IPS DF 6.9 (cell line): ENCODE data around the gene PLEKHN1.

Source experiments
- DNase-seq: peaks from one replicate; pipeline ENCODE4 v3.0.0-alpha.2; 2013; ENCODE audit warnings: low read depth, low spot score
- H3K27ac ChIP-seq: one replicate; pipeline ENCODE4 v1.5.1; 2013; ENCODE audit warnings: low read length, control low read depth
- H3K27me3 ChIP-seq: 2 replicates; pipeline ENCODE4 v1.6.1; 2013; ENCODE audit warnings: mild to moderate bottlenecking, low read length; ENCODE audit not compliant: control insufficient read depth, insufficient read depth
- H3K36me3 ChIP-seq: 2 replicates; pipeline ENCODE4 v1.6.1; 2013; ENCODE audit warnings: low read length; ENCODE audit not compliant: control insufficient read depth, insufficient read depth
- H3K4me1 ChIP-seq: 2 replicates; pipeline ENCODE4 v1.6.1; 2013; ENCODE audit warnings: low read length; ENCODE audit not compliant: control insufficient read depth, insufficient read depth
- H3K4me3 ChIP-seq: 2 replicates; pipeline ENCODE4 v1.5.1; 2013; ENCODE audit warnings: mild to moderate bottlenecking, low read length
- H3K9me3 ChIP-seq: 2 replicates; pipeline ENCODE4 v1.6.1; 2013; ENCODE audit warnings: low read length, inconsistent platforms; ENCODE audit not compliant: control insufficient read depth, insufficient read depth
- WGBS: extraction: QIAGEN DNeasy Blood & Tissue Kit; methylation state at CpG from one replicate; pipeline ENCODE4 v1.1.7; 2013; ENCODE audit warnings: mixed read lengths, missing lambda C conversion rate; ENCODE audit not compliant: insufficient read length, insufficient coverage; 5-methylcytosine and 5-hydroxymethylcytosine counted together

The PLEKHN1 gene

DNA sequence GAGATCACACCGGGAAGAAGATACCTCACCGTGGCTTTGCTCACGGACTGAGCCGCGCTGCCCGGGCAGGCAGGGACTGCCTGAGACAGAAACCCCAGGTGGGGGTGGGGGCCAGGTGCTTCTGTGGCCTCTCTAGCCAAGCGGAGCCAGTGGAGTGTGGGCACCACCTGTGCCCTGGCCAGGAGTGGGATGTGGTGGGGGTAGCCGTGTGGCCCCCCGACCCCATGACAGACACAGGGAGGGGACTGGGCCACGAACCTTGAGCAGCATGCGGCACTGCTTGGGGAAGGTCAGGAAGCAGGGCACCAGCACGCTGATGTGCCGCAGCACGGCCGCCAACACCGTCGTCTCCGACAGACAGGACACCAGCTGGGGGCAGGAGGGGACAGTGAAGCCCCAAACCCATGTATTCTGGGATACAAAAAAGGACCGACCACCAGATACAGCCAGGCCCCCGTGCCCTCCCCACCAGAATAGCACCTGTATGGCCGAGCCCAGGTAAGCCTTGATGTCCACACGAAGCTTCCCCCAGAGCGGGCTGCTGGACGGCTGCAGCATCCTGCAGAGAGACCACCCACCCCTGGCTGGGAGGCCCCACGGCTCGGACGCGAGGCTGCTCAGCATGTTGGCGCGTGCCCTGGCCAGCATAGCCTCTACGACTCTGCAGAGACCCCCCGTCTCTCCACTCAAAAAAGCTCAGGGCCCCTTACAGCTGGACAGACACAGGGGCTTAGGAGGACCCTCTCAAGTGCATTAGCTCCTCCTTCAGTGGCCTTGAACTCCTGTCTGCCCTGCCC lies 12.6 kb upstream of the PLEKHN1 start:
- H3K27ac ChIP-seq = no peak overlapping the region
- no peaks in the 10 kb centered on the region for H3K27me3 ChIP-seq
- H3K36me3 ChIP-seq = peaks cover 56% of the 10 kb centered on the region
- no peak overlapping the region for H3K4me3 ChIP-seq
- H3K9me3 ChIP-seq = no peaks in the 10 kb centered on the region
- no peak for DNase-seq
- no peaks in the 10 kb centered on the region for H3K4me1 ChIP-seq
- no CpG with 5 or more reads among the region's 32 CpGs for WGBS

DNA sequence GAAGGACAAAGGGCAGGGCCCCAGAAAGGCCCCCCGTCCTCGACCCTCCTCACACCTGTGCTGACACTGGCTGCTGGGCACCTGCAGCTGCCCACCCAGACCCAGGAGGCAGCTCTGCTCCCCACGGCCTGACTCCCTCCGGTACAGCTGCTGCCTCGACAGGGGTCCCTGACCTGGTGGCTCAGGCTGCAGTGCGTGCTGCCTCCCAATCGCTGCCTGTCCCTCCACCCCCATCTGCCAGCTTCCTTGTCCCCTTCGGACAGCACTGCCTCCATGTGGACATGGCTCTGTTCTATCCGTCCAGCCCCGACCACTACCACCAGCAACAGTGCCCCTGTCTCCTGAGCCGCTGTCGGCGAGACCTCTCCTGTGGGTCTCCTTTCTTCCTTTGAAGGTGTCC lies 11.4 kb upstream of the PLEKHN1 start:
- no CpG with 5 or more reads among the region's 13 CpGs for WGBS
- DNase-seq = no peak
- H3K36me3 ChIP-seq = peaks cover 52% of the 10 kb centered on the region

DNA sequence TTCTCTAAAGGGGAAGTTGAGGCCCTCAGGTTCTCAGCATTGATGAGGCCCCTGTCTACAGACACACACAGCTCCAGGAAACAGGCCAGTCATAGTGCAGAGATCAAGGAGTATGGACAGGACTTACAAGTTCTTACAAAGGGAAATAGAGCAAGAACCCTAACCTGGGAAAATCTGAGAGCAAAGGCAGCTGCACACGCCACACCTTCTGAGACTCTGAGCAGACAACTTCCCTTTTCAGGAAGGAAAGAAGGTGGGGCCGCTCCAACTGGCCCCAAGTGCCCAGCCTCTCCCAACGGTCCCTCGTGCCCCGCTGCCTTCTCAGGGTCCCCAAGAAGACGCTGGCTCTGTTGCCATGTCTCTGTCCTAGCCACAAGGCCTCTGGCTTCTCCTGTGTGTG lies 10.8 kb upstream of the PLEKHN1 start:
- peaks cover 46% of the 10 kb centered on the region for H3K36me3 ChIP-seq
- H3K9me3 ChIP-seq = no peaks in the 10 kb centered on the region
- no peaks in the 10 kb centered on the region for H3K4me1 ChIP-seq
- H3K27ac ChIP-seq = no peak overlapping the region
- no peaks in the 10 kb centered on the region for H3K27me3 ChIP-seq
- H3K4me3 ChIP-seq = no peak overlapping the region
- no CpG with 5 or more reads among the region's 6 CpGs for WGBS
- DNase-seq = no peak

More for the DNA sequence above, 11.4 kb upstream of the PLEKHN1 start:
- H3K27ac ChIP-seq = no peak overlapping the region
- no peak overlapping the region for H3K4me3 ChIP-seq
- no peaks in the 10 kb centered on the region for H3K27me3 ChIP-seq
- no peaks in the 10 kb centered on the region for H3K9me3 ChIP-seq
- H3K4me1 ChIP-seq = no peaks in the 10 kb centered on the region

DNA sequence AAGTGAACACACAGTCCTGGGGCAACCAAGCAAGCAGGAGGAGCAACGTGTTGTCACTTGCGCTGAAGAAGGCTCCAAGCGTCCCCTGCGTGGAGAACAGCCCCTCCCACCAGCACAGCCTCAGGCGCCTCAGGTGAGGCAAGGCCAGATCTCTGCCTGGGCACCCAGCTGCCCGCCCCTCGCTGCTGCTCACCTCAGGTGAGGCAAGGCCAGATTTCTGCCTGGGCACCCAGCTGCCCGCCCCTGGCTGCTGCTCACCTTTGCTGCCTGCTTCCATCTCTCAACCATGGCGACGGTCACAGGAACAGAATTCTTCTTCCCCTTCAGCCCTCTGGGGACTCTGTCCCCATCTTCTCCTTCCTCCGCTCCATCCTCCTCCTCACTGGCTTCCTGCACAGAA lies 9.6 kb upstream of the PLEKHN1 start:
- WGBS = no CpG with 5 or more reads among the region's 11 CpGs

DNA sequence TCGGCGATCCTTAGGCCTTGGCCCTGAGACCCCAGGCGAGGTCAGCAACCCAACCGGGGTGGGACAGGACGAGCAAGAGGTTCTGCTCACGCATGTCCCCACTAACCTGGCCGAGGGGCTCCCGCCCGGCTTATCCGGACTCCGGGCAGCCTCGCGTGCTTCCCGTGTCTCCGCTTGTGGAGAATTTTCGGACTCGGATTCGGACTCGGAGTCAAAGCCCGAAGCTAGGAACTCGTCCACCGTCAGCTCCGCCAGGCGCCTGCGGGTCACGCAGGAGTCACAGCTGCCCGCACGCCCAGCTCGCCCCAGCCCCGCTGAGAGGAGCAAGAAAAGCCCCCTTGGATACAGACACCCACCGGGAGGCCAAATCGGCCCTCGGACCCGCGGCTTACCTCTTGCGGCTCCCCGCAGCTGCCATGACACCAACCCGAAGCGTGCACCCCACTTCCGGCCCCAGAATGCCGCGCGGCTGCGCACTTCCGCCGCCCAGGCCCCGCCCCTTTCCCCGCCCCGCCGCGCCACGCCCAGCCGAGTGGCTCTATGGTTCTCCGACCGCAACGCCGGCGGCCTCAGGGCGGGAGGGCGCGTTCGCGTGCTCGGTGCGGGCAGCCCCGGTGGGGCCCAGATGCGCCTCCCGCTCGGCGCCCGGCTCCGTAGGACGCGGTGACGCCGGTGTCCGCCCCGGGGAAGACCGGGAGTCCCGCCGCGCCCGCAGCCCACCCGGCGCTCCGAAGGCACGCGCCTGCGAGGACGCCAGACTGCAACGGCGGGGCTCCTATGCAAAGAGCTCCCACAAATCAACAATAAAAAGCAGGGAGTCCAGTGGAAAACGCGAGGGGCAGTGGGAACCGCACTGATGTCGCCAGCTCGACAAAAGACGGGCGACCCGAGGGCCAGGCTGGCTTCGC lies 7.2 kb upstream of the PLEKHN1 start, which contains the start of gene NOC2L:
NOC2L (minus strand) TSS at position 434 of the 908 bp plus-strand sequence; CDS start at position 418, 16 bp downstream.
- Histone ChIP-seq H3K4me1 (no peaks in the 10 kb centered on the region), H3K27me3 (no peaks in the 10 kb centered on the region), H3K27ac (no peak within 1 kb of the TSS), H3K9me3 (no peaks in the 10 kb centered on the region), H3K36me3 (peaks cover 35% of the 10 kb centered on the region), H3K4me3 (peak within 1 kb of the TSS; percentile 90)
- no peak for DNase-seq
- no CpG with 5 or more reads among the region's 101 CpGs for WGBS

More for the DNA sequence above, 9.6 kb upstream of the PLEKHN1 start:
- Histone ChIP-seq H3K4me3 (no peak overlapping the region), H3K4me1 (no peaks in the 10 kb centered on the region), H3K36me3 (peaks cover 41% of the 10 kb centered on the region), H3K27ac (no peak overlapping the region), H3K9me3 (no peaks in the 10 kb centered on the region), H3K27me3 (no peaks in the 10 kb centered on the region)
- no peak for DNase-seq

DNA sequence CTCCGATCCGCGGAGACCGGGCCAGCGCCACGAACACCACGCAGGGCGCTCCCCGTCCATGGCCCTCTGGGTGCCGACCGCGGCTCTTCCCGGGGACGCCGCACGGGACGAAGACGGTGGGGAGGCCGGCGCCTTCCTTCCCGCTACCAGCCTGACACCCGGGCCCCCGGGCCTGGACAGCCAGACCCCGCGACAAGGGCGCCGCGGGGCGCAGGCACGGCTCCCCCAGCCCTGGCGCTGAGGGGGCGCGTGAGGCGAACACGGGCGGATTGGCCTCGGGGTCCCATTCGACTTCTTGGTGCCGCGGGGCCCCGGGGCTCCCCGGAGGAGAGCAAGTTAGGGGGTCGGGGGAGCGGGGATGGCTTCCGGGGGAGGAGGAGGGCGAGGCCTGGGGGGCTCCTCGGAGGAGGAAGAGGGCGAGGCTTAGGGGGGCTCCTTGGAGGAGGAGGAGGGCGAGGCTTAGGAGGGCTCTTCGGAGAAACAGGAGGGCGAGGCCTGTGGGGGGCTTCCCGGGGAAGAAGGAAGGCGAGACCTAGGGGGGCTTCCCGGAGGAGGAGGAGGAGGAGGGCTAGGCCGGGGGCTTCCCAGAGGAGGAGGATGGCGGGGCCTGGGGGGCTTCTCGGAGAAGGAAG lies 6.4 kb upstream of the PLEKHN1 start:
- H3K4me1 ChIP-seq = no peaks in the 10 kb centered on the region
- DNase-seq = no peak
- no peaks in the 10 kb centered on the region for H3K27me3 ChIP-seq
- H3K27ac ChIP-seq = no peak overlapping the region
- WGBS = no CpG with 5 or more reads among the region's 57 CpGs
- peaks cover 36% of the 10 kb centered on the region for H3K36me3 ChIP-seq
- no peaks in the 10 kb centered on the region for H3K9me3 ChIP-seq
- peak overlapping the region; percentile 64; the same call in 1 of the 2 replicates for H3K4me3 ChIP-seq

DNA sequence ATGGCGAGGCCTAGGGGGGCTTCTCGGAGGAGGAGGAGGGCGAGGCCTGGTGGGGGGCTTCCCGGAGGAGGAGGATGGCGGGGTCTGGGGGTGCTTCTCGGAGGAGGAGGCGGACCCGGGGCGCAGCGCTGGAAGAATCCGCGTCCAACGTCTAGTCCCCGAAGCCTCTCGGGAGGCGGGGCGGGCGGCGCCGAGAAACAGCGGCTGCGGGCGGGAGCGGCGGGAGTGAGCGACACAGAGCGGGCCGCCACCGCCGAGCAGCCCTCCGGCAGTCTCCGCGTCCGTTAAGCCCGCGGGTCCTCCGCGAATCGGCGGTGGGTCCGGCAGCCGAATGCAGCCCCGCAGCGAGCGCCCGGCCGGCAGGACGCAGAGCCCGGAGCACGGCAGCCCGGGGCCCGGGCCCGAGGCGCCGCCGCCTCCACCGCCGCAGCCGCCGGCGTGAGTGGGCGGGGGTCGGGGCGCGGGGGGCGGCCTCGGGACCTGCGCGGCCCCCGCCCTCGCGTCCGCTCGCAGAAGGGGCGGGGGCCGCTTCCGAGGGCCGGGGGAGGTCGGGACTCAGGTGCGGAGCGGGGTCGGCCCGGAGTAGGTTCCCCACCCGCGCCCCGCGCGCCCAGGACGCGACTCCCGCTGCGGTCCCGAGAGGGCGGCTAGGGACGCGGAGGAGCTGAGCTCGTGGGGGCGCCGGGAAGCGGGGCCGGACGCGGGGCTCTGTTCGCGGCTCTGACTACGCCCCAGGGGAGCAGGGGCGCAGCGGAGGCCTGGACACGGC lies 5.7 kb upstream of the PLEKHN1 start, which contains the start of gene KLHL17:
KLHL17 (plus strand) TSS at position 222 of the 769 bp plus-strand sequence; CDS start at position 332, 110 bp downstream.
- no peaks in the 10 kb centered on the region for H3K9me3 ChIP-seq
- whole genome bisulfite sequencing = no CpG with 5 or more reads among the region's 109 CpGs
- H3K27ac ChIP-seq = no peak within 1 kb of the TSS
- DNase-seq = no peak
- H3K27me3 ChIP-seq = no peaks in the 10 kb centered on the region
- H3K4me3 ChIP-seq = peak within 1 kb of the TSS; percentile 64
- peaks cover 30% of the 10 kb centered on the region for H3K36me3 ChIP-seq
- no peaks in the 10 kb centered on the region for H3K4me1 ChIP-seq

DNA sequence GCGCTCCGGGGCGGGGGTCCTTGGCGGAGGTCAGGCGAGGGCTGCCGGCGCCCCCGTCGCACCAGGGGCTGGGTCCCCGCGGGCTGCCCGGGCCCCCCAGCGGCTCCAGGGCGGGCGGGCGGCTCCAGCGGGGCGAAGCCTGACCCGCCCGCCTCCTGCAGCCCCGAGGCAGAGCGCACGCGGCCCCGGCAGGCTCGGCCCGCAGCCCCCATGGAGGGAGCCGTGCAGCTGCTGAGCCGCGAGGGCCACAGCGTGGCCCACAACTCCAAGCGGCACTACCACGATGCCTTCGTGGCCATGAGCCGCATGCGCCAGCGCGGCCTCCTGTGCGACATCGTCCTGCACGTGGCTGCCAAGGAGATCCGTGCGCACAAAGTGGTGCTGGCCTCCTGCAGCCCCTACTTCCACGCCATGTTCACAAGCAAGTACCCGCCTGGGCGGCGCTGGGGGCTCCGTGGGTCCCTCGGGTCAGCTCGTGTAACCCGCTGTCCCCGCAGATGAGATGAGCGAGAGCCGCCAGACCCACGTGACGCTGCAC lies 5.1 kb upstream of the PLEKHN1 start:
- Histone ChIP-seq H3K36me3 (peaks cover 25% of the 10 kb centered on the region), H3K27me3 (no peaks in the 10 kb centered on the region), H3K9me3 (no peaks in the 10 kb centered on the region), H3K4me1 (peaks cover 1% of the 10 kb centered on the region; the same call in 1 of the 2 replicates), H3K4me3 (peak overlapping the region; percentile 64; the same call in 1 of the 2 replicates), H3K27ac (no peak overlapping the region)
- no peak for DNase-seq
- no CpG with 5 or more reads among the region's 56 CpGs for WGBS

DNA sequence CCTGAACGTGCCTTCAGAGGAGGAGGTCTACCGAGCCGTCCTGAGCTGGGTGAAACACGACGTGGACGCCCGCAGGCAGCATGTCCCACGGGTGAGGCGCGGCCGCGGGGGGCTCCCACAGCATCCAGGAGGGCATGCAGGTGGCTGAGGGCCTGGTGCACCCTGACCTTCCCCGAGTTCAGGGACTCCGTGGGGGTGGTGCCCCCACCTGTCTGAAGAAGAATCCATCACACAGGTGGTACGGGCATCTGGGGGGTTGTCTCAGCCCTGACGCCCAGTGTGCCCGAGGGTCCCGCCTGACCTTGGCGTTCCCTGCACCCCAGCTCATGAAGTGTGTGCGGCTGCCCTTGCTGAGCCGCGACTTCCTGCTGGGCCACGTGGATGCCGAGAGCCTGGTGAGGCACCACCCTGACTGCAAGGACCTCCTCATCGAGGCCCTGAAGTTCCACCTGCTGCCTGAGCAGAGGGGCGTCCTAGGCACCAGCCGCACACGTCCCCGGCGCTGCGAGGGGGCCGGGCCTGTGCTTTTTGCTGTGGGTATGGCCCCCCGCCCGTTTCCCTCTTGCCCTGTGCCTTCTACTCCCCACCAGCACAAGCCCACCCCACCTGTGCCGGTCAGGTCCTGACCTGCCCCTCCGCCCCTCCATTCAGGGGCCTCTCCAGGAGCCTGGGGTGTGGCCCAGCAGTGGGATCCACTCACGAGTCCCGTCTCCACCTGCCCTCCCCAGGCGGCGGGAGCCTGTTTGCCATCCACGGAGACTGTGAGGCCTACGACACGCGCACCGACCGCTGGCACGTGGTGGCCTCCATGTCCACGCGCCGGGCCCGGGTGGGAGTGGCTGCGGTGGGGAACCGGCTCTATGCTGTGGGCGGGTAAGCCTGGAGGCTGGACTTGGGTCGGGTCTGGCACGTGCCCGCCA lies 3.6 kb upstream of the PLEKHN1 start:
- Histone ChIP-seq H3K4me3 (no peak overlapping the region), H3K9me3 (no peaks in the 10 kb centered on the region), H3K27ac (no peak overlapping the region), H3K4me1 (peaks cover 1% of the 10 kb centered on the region; the same call in 1 of the 2 replicates), H3K36me3 (peaks cover 19% of the 10 kb centered on the region), H3K27me3 (peaks cover 2% of the 10 kb centered on the region; the same call in 1 of the 2 replicates)
- no peak for DNase-seq
- WGBS = no CpG with 5 or more reads among the region's 57 CpGs
